Astrocyte of the spinal cord (primary cell): ENCODE results near the gene GFER.

Experiments used
- DNase-seq: peaks from one replicate; pipeline ENCODE4 v3.0.0; 2011; ENCODE audit warnings: low read depth, low spot score
- H3K4me3 ChIP-seq: 2 replicates; pipeline ENCODE4 v1.5.1; 2011; ENCODE audit warnings: low read depth, mild to moderate bottlenecking, low read length, moderate library complexity
- CTCF ChIP-seq: IDR thresholded peaks from 2 replicates; pipeline ENCODE4 v1.5.1; 2012; ENCODE audit warnings: low read depth, mild to moderate bottlenecking, low read length, inconsistent platforms
- in situ Hi-C: cut with HindIII; loops from 2 replicates; pipeline ENCODE4 v1.10.0; 2017; ENCODE audit warnings: low sequenced_read_pairs

The GFER gene

DNA sequence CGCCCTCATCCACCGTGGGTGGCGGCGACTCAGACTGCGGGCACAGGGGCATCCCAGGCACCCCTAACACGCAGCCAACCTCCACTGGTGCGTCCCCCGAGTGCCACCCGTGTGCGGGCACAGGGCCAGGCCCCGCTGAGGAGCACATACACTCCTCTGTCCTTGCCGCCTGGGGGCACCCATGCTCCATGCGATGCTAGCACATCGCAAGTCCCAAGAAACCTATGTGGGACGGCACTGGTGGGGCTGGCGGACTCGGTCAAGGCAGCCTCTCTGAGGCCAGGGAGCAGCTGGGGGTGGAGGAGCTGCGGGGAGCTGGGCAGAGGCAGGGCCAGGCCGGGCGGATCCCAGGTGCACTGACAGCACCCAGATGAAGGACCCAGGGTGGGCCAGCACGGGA, 21.7 kb downstream of the GFER start:
- no peak for DNase-seq
- no peak for TF ChIP-seq CTCF
- in situ Hi-C loops: no loop called here
- no peak overlapping the region for H3K4me3 ChIP-seq

DNA sequence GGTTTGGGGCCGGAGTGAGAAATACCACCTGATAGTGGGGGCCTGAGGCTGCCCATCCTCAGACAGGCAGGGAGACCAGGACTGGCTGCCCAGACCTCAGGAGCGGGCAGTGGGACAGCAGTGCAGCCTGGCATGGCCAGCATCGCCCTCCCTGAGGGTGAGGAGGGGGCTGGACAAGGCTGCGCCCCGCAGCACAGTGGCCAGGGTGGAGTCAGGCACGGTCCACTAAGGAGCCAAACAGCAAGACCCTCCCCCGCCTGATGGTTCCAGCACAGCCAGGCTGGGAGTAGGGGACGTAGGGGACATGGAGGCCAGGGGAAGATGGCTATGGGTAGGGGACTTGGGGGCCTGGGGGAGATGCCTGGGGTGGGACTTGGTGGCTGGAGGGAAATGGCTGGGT, 22.3 kb downstream of the GFER start:
- in situ Hi-C loops: no loop called here
- H3K4me3 ChIP-seq: no peak overlapping the region
- DNase-seq: no peak
- TF ChIP-seq CTCF: no peak

DNA sequence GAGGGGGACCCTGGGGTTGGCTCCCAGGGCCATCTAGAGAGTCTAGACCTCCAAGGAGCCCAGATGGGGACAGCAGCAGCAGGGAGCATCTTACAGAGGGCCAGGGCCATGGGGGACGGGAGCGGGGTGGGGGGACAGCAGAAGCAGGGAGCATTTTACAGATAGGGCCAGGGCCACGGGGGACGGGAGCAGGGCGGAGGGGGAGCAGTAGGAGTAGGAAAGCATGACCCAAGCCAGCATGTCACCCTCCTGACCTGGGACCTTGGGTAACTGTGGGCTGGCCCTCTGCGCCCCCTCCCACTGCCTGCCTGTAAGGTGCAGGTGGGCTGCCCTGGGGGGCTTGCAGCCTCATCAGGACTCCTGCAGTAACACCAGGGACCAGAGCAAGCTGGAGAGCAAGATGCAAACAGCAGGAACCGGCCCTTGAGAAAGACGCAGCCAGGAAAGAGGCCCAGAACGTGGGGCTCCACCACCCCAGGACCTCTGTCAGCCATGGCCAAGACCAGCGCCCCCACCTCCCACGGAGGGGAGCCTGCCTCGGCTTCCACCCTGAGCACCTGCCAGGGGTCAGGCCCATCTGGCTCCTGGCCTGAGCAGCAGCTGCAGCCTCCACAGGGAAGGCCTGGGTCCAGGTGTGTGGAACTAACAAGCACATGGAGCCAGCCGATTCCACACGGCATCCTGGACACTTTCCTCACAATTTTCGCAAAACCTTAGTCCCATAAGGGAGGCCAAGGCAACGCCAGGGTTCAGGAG, 23.3 kb downstream of the GFER start:
- in situ Hi-C loops: no loop called here
- TF ChIP-seq CTCF: no peak
- H3K4me3 ChIP-seq: peak overlapping the region; percentile 10
- DNase-seq: no peak

GRCh38 chr16:2008009-2008526, 24.1 kb downstream of the GFER start:
- TF ChIP-seq CTCF: no peak
- DNase-seq: peak; percentile 39
- in situ Hi-C loops: no loop called here
- peak overlapping the region; percentile 76 for H3K4me3 ChIP-seq

DNA sequence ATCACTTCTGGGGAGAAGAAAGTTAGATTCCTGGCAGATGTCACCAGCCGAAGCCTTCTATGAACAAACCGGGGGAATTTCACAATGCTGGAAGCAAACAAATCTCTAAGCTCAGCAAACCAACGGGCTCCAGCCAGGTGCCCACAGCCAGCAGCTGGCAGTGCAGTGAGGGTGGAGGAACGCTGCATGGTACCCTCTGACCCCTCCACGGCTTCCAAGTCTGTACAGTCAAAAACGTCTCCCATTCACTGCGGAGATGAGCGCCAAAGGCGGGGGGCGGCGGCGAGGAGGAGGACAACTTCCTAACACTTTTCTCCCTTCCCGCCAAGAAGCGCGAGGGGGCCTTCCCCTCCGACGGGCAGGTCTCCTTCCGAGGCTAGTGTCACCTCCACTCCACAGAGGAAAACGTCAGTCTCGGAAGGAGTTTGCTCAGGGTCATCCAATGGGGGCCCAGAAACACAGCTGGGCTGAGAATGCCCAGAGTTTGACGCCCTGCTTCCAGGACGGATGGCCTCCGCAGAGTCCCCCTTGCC, 24.7 kb downstream of the GFER start:
- no peak for TF ChIP-seq CTCF
- H3K4me3 ChIP-seq: peak overlapping the region; percentile 76
- no peak for DNase-seq
- in situ Hi-C loops: no loop called here

DNA sequence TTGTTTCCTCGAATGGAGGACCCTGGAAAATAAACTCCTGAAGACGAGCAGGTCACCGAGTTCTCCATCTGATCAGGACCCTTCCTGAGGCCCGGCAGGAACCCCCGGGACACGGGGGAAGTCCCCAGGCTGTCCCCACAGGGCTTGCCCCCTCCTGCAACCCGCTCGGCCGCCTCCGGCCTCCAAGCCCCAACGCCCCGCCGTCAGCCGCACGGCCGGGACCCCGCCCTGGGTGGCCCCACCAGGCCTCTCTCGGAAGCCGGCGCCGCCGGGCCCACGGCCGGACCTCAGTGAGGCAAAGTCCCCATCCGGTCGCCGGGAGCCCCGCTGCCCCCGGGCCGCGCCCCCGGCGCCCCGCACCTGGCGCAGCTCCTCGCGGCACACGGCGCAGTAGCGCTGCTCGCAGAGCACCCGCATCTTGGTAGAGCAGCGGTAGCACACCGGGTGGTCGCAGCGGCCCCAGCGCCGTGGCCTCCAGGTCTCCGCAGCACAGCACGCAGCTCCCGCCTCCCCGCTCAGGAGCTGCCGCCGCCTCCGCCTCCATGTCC, 25.2 kb downstream of the GFER start:
- DNase-seq: no peak
- peak overlapping the region; percentile 76 for H3K4me3 ChIP-seq
- TF ChIP-seq CTCF: no peak
- in situ Hi-C loops: no loop called here
